ENCODE measurements around the gene MN1.

MN1 gene

GRCh38 chr22:27786291-27786932 is 15.1 kb downstream of the MN1 start:
- in situ Hi-C loops (cut with MboI; ENCODE audit: low sequenced_read_pairs) = no loop called here

- in situ Hi-C loops (cut with MboI; ENCODE audit: low sequenced_read_pairs) = no loop called here
These were observed 15.7 kb downstream of the MN1 start for GRCh38 chr22:27785831-27786230.

DNA sequence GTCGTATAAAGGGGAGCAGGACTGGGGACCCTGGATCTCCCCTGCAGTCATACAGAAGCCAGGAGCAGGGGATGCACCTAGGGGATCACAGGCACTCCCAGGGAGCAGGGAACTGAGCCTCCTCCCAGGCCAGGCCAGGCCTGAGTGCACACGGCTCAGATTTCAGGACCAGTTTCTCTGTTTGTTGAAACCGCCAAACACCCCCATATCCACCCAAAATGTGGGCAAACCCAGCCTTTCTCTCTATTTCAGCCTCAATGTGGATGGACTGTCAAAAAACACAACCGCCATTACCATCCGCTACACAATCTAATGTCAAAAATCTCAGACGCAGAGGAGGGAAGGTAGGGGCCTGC is 17.5 kb downstream of the MN1 start:
- in situ Hi-C loops (cut with MboI; ENCODE audit: low sequenced_read_pairs) = no loop called here

- in situ Hi-C loops (cut with MboI; ENCODE audit: low sequenced_read_pairs) = no loop called here
These were observed 18.0 kb downstream of the MN1 start for GRCh38 chr22:27783436-27784119.

DNA sequence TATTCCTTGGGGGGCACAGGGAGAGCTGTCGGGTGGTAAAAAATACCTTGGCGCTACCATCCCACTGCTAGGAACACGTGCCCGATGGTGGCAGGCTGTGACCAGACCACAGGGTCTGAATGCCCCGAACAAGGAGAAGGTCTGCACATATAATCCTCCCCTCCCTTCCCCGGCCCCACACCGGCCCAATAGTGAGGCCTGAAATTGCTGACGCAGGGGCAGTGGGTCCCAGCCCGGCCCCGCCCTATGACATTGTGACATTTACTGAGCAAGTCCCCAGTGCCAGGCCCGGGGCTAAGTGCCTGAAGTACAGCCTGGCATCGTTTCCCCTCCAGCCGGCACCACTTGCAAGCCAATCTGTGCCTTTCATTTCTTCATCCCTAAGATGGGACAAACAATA is 19.5 kb downstream of the MN1 start:
- in situ Hi-C loops (cut with MboI; ENCODE audit: low sequenced_read_pairs) = no loop called here

DNA sequence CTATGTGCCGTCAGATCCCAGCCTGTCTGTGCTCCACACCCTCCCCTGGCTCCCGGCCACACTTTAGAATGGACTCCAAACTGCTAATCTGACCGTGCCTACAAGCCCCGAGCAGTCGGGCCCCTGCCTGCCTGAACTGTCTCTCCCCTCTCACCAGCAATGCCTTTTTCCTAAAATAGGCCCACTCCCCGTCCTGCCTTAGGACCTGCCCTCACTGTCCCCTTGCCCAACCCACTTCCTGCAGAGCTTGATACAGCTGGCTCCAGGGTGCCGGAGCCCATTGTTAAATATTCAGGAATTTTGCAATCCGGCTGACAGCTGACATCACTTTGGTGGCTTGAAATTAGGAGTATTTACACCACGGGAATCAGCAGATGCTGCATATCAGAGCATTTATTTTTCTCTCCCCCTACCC is 21.4 kb downstream of the MN1 start:
- in situ Hi-C loops (cut with MboI; ENCODE audit: low sequenced_read_pairs) = no loop called here

GRCh38 chr22:27779643-27780042 is 21.9 kb downstream of the MN1 start:
- in situ Hi-C loops (cut with MboI; ENCODE audit: low sequenced_read_pairs) = no loop called here

DNA sequence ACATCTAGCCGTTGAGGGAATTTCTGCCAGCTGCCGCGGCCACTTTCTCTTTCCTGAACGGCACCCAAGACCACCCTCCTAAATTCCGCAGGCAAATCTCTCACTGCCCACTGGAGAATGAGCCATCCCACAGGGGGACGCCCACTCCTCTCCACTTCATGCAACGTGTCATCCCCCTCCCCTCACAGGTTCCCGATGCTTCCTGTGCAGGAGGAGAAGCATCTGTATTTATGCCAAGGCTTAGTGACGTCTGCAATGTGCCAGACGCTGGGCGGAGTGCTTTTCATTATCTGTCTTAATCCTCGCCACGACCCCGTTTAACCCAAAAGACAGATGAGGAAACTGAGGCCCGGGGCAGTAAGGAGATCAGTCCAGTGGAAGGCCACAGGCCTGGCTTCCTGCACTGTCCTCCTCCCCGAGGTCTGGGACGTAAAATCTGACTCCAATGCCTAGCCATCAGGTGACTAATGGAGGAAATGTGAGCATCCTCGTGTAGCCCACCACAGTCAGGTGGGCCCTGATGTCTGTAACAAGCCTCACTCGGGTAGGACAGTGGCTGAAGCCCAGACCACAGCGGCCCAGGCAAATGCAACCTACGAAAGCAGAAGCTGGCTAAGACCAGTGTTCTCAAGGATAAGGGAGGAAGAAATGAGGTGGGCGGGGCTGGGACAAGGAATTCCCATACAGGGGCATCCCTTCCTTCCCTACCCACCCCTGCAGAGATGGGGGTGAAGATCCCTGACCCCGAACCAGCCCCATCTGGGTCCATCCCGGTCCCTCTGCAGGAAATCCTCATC is 23.1 kb downstream of the MN1 start:
- in situ Hi-C loops (cut with MboI; ENCODE audit: low sequenced_read_pairs) = no loop called here

- in situ Hi-C loops (cut with MboI; ENCODE audit: low sequenced_read_pairs) = no loop called here
These were observed 24.4 kb downstream of the MN1 start for GRCh38 chr22:27777128-27777527.

DNA sequence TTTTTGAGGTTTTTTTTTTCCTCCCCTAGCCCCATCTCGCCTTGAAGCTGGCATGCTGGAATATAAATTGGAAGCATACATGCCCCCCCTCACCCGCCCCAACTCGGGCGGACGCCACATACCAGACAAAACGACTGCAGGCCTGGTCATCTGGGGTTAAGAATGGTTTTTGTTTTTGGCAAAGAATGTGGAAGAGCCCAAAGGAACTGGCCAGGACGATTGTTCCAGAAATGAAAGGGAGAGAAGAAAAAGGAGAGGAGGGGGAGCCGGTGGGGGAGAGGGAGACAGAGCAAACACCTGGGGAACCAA is 25.0 kb downstream of the MN1 start:
- in situ Hi-C loops (cut with MboI; ENCODE audit: low sequenced_read_pairs) = no loop called here

DNA sequence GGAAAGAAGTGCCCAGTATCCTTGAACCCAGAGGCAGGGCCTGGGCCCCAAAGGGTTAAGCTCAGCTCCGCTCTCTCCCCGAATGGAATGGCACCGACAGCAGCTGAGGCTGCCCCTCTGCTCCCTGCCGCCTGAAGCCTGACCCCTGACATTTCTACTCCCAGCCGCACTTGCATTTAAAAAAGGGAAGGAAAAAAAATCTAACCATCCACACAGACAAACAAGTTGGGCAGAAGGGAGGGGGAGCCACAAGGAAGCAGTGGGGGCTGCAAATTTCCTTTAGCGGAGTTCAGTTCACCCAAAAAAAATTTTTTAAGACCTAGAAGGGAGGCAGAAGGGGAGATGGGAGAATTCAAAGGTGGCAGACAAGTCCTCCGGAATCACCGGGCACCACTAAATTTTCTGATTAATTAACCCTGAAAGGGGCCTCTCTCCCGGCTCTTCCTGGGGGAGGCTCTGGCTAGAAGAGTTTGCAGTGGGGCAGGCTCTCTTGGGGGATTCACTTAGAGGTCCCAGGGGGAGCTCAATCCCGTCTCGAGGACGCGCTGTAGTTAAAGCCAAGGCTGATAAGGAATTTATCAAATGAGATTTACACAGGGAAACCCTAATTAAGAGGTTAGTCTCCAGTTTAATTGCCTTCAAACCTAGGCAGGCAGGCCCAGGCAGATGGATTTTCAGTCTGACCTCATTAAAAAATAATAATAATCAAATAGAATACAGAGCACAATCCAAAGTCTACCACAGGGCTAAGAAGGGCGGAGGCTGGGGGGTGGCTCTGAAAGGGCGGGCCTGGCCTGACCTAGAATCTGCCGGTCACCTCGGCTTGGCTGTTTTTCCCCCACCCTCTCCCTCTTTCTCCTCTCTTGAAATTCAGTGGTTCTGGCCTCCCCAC is 25.6 kb downstream of the MN1 start:
- in situ Hi-C loops (cut with MboI; ENCODE audit: low sequenced_read_pairs) = no loop called here

- in situ Hi-C loops (cut with MboI; ENCODE audit: low sequenced_read_pairs) = no loop called here
These were observed 26.4 kb downstream of the MN1 start for GRCh38 chr22:27775087-27775698.

GRCh38 chr22:27774200-27774599 is 27.4 kb downstream of the MN1 start:
- in situ Hi-C loops (cut with MboI; ENCODE audit: low sequenced_read_pairs) = no loop called here

- in situ Hi-C loops (cut with MboI; ENCODE audit: low sequenced_read_pairs) = no loop called here
These were observed 28.5 kb downstream of the MN1 start for GRCh38 chr22:27772984-27773498.

GRCh38 chr22:27772081-27772983 is 29.2 kb downstream of the MN1 start:
- in situ Hi-C loops (cut with MboI; ENCODE audit: low sequenced_read_pairs) = no loop called here

GRCh38 chr22:27771637-27772036 is 29.9 kb downstream of the MN1 start:
- in situ Hi-C loops (cut with MboI; ENCODE audit: low sequenced_read_pairs) = no loop called here

- in situ Hi-C loops (cut with MboI; ENCODE audit: low sequenced_read_pairs) = no loop called here
These were observed 32.5 kb downstream of the MN1 start for GRCh38 chr22:27769012-27769411.

DNA sequence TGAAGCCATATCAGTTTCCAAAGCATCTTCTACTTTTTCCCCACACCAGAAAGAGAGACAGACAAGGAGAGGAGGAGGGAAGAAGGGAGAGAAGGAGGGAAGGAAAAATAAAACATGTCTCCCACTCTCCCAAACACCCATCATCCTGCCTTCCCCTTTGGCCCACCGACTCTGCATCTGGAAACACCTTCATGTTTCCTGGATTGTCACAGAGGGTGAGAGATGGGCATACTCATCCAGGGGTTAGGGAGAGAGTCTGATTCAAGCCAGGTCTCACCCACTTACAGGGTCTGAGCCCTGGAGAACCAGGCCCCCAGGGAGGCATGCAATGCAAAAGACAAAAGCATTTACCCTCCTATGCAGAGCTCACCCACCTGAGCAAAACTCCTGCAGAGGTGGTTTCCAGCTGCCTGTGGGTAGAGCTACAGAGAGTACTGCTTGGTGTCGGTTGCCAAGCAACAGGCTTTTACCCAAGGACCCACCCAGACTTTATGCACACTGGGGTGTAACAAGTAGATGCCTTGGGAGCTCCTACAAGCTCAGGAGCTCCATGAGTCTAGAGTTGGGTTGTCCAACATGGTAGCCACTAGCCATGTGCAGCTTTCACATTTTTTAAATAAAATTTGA is 33.4 kb downstream of the MN1 start:
- in situ Hi-C loops (cut with MboI; ENCODE audit: low sequenced_read_pairs) = no loop called here

DNA sequence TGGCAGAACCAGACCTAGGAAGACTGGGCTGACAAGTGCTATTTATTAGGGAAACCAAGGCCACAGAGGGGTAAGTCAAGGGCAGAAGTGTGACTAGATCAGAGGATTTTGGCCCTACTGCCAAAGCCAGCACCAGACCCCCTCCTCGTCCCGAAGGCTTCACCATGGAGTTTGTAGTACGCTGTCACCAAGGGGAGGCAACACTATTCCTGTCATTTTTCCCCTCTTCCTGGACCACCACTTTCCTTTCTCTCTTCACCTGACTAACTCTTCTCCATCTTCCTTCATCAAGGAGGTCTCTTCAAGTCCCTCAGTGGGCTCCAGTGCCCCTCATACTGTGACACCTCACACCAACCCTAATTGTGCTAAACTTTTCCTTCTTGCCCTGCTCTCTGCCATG is 34.9 kb downstream of the MN1 start:
- in situ Hi-C loops (cut with MboI; ENCODE audit: low sequenced_read_pairs) = no loop called here
